Coronary artery (tissue), 2 donors: ENCODE measurements around the gene CAPN11.

Experiments
- DNase-seq: peaks from one replicate; pipeline ENCODE4 v3.0.0-alpha.2; 2017; ENCODE audit warnings: low spot score
- H3K27ac ChIP-seq, 2 donors: fragments of 200-600 bp; sonication (generic); one replicate each; pipeline ENCODE4 v1.5.1; 2016 to 2019
- H3K4me3 ChIP-seq: fragments of 200-600 bp; sonication (generic); 2 replicates; pipeline ENCODE4 v1.5.1; 2016; ENCODE audit warnings: mild to moderate bottlenecking, moderate library complexity
- TF ChIP-seq, protein P1 (sequence below): fragments of 200-600 bp; sonication (generic); IDR thresholded peaks from one replicate; pipeline ENCODE4 v1.5.1; 2019; ENCODE audit warnings: antibody characterized with exemption

The CAPN11 gene

DNA sequence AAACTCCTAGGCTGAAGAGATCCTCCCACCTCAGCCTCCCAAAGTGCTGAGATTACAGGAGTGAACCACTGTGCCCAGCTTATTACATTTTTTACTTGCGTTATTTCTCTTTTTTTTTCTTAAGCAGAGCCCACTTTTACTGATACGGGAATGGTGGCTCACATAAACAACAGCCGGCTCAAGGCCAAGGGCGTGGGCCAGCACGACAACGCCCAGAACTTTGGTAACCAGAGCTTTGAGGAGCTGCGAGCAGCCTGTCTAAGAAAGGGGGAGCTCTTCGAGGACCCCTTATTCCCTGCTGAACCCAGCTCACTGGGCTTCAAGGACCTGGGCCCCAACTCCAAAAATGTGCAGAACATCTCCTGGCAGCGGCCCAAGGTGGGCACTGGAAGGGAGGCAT, 10.5 kb downstream of the CAPN11 start:
- TF ChIP-seq, protein P1, sequence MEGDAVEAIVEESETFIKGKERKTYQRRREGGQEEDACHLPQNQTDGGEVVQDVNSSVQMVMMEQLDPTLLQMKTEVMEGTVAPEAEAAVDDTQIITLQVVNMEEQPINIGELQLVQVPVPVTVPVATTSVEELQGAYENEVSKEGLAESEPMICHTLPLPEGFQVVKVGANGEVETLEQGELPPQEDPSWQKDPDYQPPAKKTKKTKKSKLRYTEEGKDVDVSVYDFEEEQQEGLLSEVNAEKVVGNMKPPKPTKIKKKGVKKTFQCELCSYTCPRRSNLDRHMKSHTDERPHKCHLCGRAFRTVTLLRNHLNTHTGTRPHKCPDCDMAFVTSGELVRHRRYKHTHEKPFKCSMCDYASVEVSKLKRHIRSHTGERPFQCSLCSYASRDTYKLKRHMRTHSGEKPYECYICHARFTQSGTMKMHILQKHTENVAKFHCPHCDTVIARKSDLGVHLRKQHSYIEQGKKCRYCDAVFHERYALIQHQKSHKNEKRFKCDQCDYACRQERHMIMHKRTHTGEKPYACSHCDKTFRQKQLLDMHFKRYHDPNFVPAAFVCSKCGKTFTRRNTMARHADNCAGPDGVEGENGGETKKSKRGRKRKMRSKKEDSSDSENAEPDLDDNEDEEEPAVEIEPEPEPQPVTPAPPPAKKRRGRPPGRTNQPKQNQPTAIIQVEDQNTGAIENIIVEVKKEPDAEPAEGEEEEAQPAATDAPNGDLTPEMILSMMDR, result no peak
- Histone ChIP-seq H3K27ac (peak overlapping the region in 1 of 2 donors; percentile 41), H3K4me3 (no peak overlapping the region)
- DNase-seq, result no peak

DNA sequence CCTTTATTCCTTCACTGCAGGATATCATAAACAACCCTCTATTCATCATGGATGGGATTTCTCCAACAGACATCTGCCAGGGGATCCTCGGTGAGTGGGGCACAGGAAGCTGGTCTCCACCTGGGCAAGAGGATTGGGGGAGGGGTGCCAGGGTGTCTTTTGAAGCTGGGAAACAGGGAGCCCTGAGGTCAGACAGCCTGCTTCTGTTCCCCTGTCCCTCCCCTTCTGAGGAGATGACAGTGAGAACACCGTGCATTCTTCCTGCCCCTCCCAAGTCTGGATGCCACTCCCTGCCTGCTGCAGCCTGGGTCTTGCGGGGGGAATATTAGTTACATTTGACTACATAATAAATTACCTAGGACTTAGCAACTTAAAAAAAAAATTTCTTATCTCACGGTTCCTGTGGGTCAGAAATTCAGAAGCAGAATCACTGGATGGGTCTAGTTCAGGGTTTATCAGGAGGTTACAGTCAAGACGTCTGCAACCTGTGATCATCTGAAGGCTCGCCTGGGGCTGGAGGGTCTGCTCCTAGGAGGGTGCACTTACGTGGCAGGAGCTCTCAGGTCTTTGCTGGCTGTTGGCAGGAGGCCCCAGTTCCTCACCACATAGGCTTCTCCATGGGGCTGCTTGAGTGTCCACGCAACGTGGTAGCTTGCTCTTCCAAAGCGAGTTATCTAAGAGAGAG, 11.4 kb downstream of the CAPN11 start:
- peak overlapping the region in 1 of 2 donors; percentile 41 for H3K27ac ChIP-seq
- no peak for DNase-seq

DNA sequence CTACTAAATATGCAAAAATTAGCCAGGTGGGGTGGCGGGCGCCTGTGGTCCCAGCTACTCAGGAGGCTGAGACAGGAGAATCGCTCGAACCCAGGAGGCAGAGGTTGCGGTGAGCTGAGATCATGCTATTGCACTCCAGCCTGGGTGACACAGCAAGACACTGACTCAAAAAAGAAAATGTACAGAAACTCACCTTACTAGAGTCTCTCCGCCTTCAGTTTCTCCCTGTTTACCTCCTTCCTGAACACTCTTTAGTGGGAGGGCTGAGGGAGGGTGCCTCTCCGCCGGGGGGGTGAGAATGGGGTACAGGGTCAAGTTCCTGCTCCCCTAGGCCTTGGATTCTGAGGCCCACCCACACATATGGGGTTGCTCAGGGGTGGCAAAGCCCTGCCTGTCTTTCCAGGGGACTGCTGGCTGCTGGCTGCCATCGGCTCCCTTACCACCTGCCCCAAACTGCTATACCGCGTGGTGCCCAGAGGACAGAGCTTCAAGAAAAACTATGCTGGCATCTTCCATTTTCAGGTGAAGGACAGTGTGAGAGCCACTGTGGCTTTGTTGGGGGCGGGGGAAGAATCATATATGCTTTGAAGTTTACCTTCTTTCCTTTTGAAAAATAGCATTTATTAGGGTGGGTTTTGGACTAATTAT, 13.4 kb downstream of the CAPN11 start:
- TF ChIP-seq, protein P1, result no peak
- DNase-seq, result no peak
- Histone ChIP-seq H3K27ac (no peak overlapping the region), H3K4me3 (no peak overlapping the region)

More for the DNA sequence above, 11.4 kb downstream of the CAPN11 start:
- H3K4me3 ChIP-seq, result no peak overlapping the region
- TF ChIP-seq, protein P1, result no peak

DNA sequence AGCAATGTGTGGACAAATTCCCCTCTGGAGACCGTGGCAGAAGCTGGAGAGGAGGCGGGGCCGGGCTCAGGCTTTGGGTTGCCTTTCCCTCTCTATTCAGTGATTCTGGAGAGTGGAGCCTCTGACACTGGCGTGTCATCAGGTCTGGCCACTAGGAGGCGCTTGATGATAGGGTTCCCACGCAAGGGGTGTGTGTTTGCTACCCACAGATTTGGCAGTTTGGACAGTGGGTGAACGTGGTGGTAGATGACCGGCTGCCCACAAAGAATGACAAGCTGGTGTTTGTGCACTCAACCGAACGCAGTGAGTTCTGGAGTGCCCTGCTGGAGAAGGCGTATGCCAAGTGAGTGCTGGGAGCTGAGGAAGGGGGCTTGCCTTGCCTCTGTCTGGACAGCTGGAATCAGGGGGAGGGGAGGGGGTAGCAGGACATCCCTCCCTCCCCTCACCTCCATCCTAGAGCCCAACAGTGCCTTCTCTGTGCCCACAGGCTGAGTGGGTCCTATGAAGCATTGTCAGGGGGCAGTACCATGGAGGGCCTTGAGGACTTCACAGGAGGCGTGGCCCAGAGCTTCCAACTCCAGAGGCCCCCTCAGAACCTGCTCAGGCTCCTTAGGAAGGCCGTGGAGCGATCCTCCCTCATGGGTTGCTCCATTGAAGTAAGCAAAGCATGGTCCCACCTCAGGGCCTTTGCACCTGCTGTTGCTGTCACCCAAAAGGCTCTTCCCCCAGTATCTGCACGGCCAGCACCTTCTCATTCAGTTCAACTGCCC, 14.3 kb downstream of the CAPN11 start:
- TF ChIP-seq, protein P1, result peak; percentile 79
- no peak overlapping the region for H3K27ac ChIP-seq
- H3K4me3 ChIP-seq, result no peak overlapping the region
- peak; percentile 89 for DNase-seq

DNA sequence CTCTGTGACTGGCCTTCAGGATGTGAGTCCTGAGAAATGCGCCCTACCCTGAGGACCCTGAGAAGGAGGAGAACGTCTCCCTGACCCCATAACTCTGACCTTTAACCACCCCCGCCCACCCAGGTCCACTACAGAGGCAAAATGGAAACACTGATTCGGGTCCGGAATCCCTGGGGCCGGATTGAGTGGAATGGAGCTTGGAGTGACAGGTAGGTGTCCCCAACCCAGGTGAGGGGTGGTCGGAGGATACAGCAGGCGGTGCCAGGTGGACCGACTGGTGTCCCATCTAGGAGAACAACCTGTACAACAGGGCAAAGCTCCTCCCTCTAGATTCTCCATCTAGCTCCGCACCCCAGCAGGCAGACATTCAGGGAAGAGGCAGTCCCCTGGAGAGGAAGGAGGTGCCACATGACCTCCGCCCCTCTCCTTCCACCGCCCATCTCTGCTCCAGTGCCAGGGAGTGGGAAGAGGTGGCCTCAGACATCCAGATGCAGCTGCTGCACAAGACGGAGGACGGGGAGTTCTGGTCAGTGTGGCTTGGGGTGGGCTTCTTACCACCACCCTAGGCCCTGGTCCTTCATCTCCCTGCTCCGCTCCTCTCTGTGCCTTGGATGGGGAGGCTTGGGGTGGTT, 17.6 kb downstream of the CAPN11 start:
- TF ChIP-seq, protein P1, result no peak
- Histone ChIP-seq H3K27ac (peak overlapping the region in 1 of 2 donors; percentile 83), H3K4me3 (no peak overlapping the region)
- DNase-seq, result no peak

DNA sequence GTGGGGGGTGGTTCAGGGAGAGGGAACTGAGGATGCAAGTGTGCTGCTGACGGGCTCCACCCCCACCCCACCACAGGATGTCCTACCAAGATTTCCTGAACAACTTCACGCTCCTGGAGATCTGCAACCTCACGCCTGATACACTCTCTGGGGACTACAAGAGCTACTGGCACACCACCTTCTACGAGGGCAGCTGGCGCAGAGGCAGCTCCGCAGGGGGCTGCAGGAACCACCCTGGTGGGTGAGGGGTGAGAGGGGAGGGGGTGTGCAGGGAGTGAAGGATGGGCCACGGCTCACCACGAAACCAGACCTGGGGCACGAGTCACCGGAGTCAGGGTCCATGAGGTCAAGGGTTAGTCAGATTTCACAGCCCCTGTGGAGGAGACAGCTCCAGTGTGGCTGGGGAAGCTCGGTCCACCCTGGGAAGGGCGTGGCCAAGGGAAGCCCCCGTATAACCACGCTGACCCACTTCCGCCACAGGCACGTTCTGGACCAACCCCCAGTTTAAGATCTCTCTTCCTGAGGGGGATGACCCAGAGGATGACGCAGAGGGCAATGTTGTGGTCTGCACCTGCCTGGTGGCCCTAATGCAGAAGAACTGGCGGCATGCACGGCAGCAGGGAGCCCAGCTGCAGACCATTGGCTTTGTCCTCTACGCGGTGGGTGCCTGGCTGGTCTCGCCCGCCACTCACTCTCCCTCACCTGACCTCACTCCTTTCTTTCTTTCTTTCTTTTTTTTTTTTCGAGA, 18.3 kb downstream of the CAPN11 start:
- DNase-seq, result no peak
- peak overlapping the region in 1 of 2 donors; percentile 83 for H3K27ac ChIP-seq
- TF ChIP-seq, protein P1, result no peak
- H3K4me3 ChIP-seq, result no peak overlapping the region
